Endothelial cell of umbilical vein (primary cell): ENCODE data around the gene TOM1L2. TPM values are rescaled to one million over a fixed set of nuclear protein-coding genes. Genes with fewer than 3 reads are reported as not detected.

Experiments used
- BruUV-seq: library from RNA; stranded (reverse); fragments of 400-500 nt; replicated peaks from 2 replicates; lab custom pipeline; 2021; lab: Mats Ljungman, UMichigan
- CTCF ChIA-PET: fragments of 300-600, 350-600 bp; sonication (Branson Sonifier 250); formaldehyde crosslinking; loops from one replicate; lab custom pipeline; 2021; ENCODE audit warnings: antibody characterized with exemption, inconsistent platforms; lab: Charles Lee
- POLR2A ChIA-PET: fragments of 300-600, 350-600 bp; sonication (Branson Sonifier 250); formaldehyde crosslinking; loops from one replicate; lab custom pipeline; 2021; ENCODE audit warnings: antibody characterized with exemption, inconsistent platforms; lab: Charles Lee
- DNase-seq: peaks from one replicate; pipeline ENCODE4 v3.0.0-alpha.2; 2011; ENCODE audit warnings: low read depth, low spot score
- FAIRE-seq: peaks from 2 replicates; lab custom pipeline; 2011; peaks lifted over from hg19 to GRCh38; lab: Jason Lieb, UNC
- H2AFZ ChIP-seq: 2 replicates; pipeline ENCODE4 v1.6.0; 2012; ENCODE audit warnings: low read depth, low read length, control low read depth, inconsistent platforms
- H3K27ac ChIP-seq: 2 replicates; pipeline ENCODE4 v1.5.1; 2011; ENCODE audit warnings: low read depth, mild to moderate bottlenecking, control low read depth, low read length, moderate library complexity; ENCODE audit not compliant: insufficient read depth
- H3K27me3 ChIP-seq, 2 experiments: 2 replicates each; pipeline versions ENCODE4 v1.6.0 to v1.6.1; 2011; ENCODE audit warnings: low read length in 2 of 2, mixed read lengths in 1 of 2; ENCODE audit not compliant: control insufficient read depth in 2 of 2, insufficient read depth in 2 of 2
- H3K36me3 ChIP-seq, 2 experiments: 2 replicates in 1 of 2; 3 replicates in 1 of 2; pipeline ENCODE4 v1.5.1; 2011; ENCODE audit warnings: low read length in 2 of 2, mild to moderate bottlenecking in 1 of 2, moderate library complexity in 1 of 2; ENCODE audit not compliant: control insufficient read depth in 2 of 2, insufficient read depth in 2 of 2; ENCODE audit errors: extremely low read depth in 1 of 2
- H3K4me1 ChIP-seq: 3 replicates; pipeline ENCODE4 v1.5.1; 2011; ENCODE audit warnings: mild to moderate bottlenecking, low read length; ENCODE audit not compliant: control insufficient read depth, insufficient read depth; ENCODE audit errors: extremely low read depth
- H3K4me2 ChIP-seq: 2 replicates; pipeline ENCODE4 v1.6.1; 2011; ENCODE audit warnings: low read length, control low read depth, mixed read lengths; ENCODE audit not compliant: insufficient read depth
- H3K4me3 ChIP-seq, 3 experiments: fragments of 200-600 bp in 1 of 3; sonication (generic), shearing (Covaris generic) in 1 of 3; replicated peaks in 1 of 3; 2 replicates each; pipeline ENCODE4 v1.5.1; 2011 to 2016; ENCODE audit warnings: control low read depth in 3 of 3, low read length in 3 of 3, mild to moderate bottlenecking in 2 of 3, inconsistent platforms in 1 of 3, low read depth in 1 of 3, moderate library complexity in 1 of 3; ENCODE audit not compliant: insufficient read depth in 1 of 3
- H3K79me2 ChIP-seq: 2 replicates; pipeline ENCODE4 v1.6.0; 2012; ENCODE audit warnings: low read length, inconsistent platforms; ENCODE audit not compliant: control insufficient read depth, insufficient read depth
- H3K9ac ChIP-seq: replicated peaks from 2 replicates; pipeline ENCODE3; 2011; ENCODE audit warnings: low read length, control low read depth; ENCODE audit not compliant: insufficient read depth; ENCODE audit errors: extremely low read depth
- H3K9me1 ChIP-seq: replicated peaks from 3 replicates; pipeline ENCODE4 v1.6.0; 2011; ENCODE audit warnings: mild to moderate bottlenecking, low read length; ENCODE audit not compliant: control insufficient read depth, insufficient read depth; ENCODE audit errors: extremely low read depth
- H3K9me3 ChIP-seq: replicated peaks from 2 replicates; pipeline ENCODE4 v1.5.1; 2012; ENCODE audit warnings: low read length, inconsistent platforms; ENCODE audit not compliant: control insufficient read depth, insufficient read depth
- H4K20me1 ChIP-seq: replicated peaks from 2 replicates; pipeline ENCODE3; 2011; ENCODE audit warnings: mild to moderate bottlenecking, low read length; ENCODE audit not compliant: control insufficient read depth, insufficient read depth; ENCODE audit errors: extremely low read depth
- FOS ChIP-seq: IDR thresholded peaks from 2 replicates; pipeline ENCODE4 v1.6.1; 2011; ENCODE audit warnings: mild to moderate bottlenecking, low read length, moderate library complexity, borderline replicate concordance; ENCODE audit not compliant: insufficient read depth
- JUN ChIP-seq: IDR thresholded peaks from 2 replicates; pipeline ENCODE4 v1.6.1; 2011; ENCODE audit warnings: borderline replicate concordance, low read depth; ENCODE audit not compliant: insufficient read length, insufficient read depth
- MYC ChIP-seq: IDR thresholded peaks from one replicate; pipeline ENCODE4 v1.6.1; 2011; ENCODE audit warnings: mild to moderate bottlenecking, low read depth, low read length
- POLR2A ChIP-seq: IDR thresholded peaks from 2 replicates; pipeline ENCODE4 v1.6.1; 2012; ENCODE audit warnings: low read depth, mild to moderate bottlenecking, control low read depth, low read length
- POLR2AphosphoS5 ChIP-seq: IDR thresholded peaks from 2 replicates; pipeline ENCODE4 v1.6.1; 2012; ENCODE audit warnings: low read depth, mild to moderate bottlenecking, control low read depth, low read length, moderate library complexity; ENCODE audit not compliant: insufficient read depth
- dilution Hi-C: fragments of 300-500 bp; cut with MboI; formaldehyde crosslinking; loops from one replicate; pipeline ENCODE4 v1.15.0; 2019; ENCODE audit warnings: low sequenced_read_pairs; ENCODE audit not compliant: extremely low pct_ligation_motif_present
- intact Hi-C: fragments of 100-400 bp; cut with micrococcal nuclease; formaldehyde crosslinking; loops from one replicate; pipeline ENCODE4 v1.10.0; 2022
- polyA plus RNA-seq, 4 experiments: library from polyadenylated mRNA; depleted of rRNA in 3 of 4; stranded (reverse) in 3 of 4; unstranded in 1 of 4; fragments of >200 nt; gene quantifications; 2 replicates each; pipeline versions ENCODE4 v1.2.1 to v1.2.3, GENCODE V29; 2011 to 2012; ENCODE audit warnings: missing spikeins in 1 of 4
- total RNA-seq: library from RNA; stranded (reverse); gene quantifications from 2 replicates; pipeline ENCODE4 v1.2.3, GENCODE V29; 2021

Gene TOM1L2
- total and polyA plus RNA-seq, 2 donors (not counting 3 experiments of a cell fraction or from before 2014, with no cell fraction given), result 31.7 to 37.6 TPM

DNA sequence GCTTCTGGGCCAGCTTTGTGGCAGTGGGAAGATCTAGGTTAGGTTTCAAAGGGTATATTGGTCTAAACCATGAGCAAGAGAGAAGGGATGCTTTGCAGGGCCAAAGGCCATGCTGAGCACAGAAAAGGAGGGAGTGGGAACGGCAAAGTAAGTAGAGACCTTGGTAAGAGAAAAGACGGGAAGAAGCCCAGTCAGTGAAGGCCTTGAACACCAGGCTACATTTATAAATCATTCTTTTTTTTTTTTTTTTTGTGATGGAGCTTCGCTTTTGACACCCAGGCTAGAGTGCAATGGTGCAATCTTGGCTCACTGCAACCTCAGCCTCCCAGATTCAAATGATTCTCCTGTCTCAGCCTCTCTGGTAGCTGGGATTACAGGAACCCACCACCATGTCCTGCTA, 18.1 kb downstream of the TOM1L2 start:
- CTCF ChIA-PET, result no interaction called here
- intact Hi-C loops, result no loop called here
- no peaks in the 10 kb centered on the region for H3K36me3 ChIP-seq
- H3K9me1 ChIP-seq, result no peaks in the 10 kb centered on the region
- H3K79me2 ChIP-seq, result peaks cover 12% of the 10 kb centered on the region
- no peak overlapping the region for H3K4me2 ChIP-seq
- TF ChIP-seq FOS (no peak), POLR2A (no peak), MYC (no peak)
- FAIRE-seq, result no peak
- no peaks in the 10 kb centered on the region for H3K9me3 ChIP-seq
- peaks cover 20% of the 10 kb centered on the region for H3K4me1 ChIP-seq
- no peaks in the 10 kb centered on the region for H3K27me3 ChIP-seq
- DNase-seq, result no peak
- no TSS peak for BruUV-seq
- H3K4me3 ChIP-seq, result no peak overlapping the region
- H2AFZ ChIP-seq, result no peak overlapping the region
- H3K9ac ChIP-seq, result no peak overlapping the region
- dilution Hi-C loops, result no loop called here
- no peak overlapping the region for H3K27ac ChIP-seq
- no peaks in the 10 kb centered on the region for H4K20me1 ChIP-seq
- POLR2A ChIA-PET, result no interaction called here

DNA sequence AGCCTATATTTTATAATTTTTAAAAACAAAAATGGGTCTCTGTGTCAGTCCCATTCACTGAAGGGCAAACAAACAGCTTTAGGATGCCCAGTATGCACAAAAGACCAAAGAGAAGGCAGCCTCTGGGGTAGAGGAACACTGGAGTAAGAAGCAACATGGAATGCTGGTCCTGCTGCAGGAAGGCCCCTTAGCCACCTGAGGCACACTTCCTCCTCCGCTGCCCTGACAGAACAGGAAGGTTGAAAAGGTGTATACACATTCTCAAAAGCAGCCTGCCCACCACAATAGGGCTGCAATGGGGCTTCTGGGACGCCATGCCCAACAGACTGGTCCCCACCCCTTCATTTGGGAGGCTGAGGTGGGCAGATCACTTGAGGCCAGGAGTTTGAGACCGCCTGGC, 19.5 kb downstream of the TOM1L2 start:
- Histone ChIP-seq H3K27me3 (no peaks in the 10 kb centered on the region), H3K4me1 (peaks cover 12% of the 10 kb centered on the region), H3K27ac (no peak overlapping the region), H3K9me1 (no peaks in the 10 kb centered on the region), H3K4me2 (no peak overlapping the region), H3K9ac (no peak overlapping the region), H4K20me1 (no peaks in the 10 kb centered on the region), H2AFZ (no peak overlapping the region), H3K9me3 (no peaks in the 10 kb centered on the region), H3K36me3 (no peaks in the 10 kb centered on the region), H3K79me2 (peaks cover 12% of the 10 kb centered on the region), H3K4me3 (no peak overlapping the region)
- no peak for FAIRE-seq
- dilution Hi-C loops, result no loop called here
- no TSS peak for BruUV-seq
- intact Hi-C loops, result no loop called here
- no peak for DNase-seq
- TF ChIP-seq JUN (no peak), POLR2AphosphoS5 (no peak), MYC (no peak), POLR2A (no peak)
- POLR2A ChIA-PET, result no interaction called here
- CTCF ChIA-PET, result no interaction called here
